Measurements from ENCODE around the gene RPTOR.
"Not testable (repeated sequence)": the region's sequence is repeated elsewhere in the genome, so short reads cannot be mapped to it uniquely, and the experiment has no call there.

RPTOR gene

DNA sequence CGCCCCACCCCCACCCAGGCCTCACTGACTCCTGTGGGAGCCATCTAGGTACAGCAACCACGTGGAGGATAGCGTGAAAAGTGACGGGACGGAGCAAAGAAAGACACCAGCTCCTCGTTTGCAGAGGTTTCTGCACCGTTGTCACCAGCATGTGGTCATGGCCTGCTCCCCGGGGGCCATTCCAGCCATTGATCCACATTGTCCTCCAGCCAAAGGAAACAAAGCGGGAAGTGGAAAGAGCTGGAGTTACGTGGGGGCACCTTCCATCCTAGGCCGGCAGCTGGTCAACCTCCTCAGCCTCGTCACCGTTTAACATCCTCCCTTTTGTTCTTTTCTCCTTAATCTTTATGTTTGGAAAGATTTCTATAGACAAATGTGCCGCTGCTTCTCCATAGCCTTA lies 153.7 kb downstream of the RPTOR start:
- Histone ChIP-seq H3K27me3 (no peaks in the 10 kb centered on the region), H3K4me1 (peaks cover 11 to 52% (median 35%) of the 10 kb centered on the region in 10 experiments), H3K9ac (no peak overlapping the region), H3K4me2 (peak overlapping the region in 5 of 11 experiments; percentile 1 to 30 (median 20); a peak in 6 of 22 replicates), H3K9me3 (replicated peaks in 1 of 11) (peaks cover 0 to 12% (median 3%) of the 10 kb centered on the region in 11 experiments; a peak in 7 of 22 replicates), H4K20me1 (peaks cover 88 to 99% (median 95%) of the 10 kb centered on the region in 11 experiments; a peak in 21 of 22 replicates), H3K4me3 (no peak overlapping the region), H3K27ac (no peak overlapping the region), H3K36me3 (peaks cover 0 to 13% (median 0%) of the 10 kb centered on the region in 11 experiments; a peak in 3 of 22 replicates)
- TF ChIP-seq Cebpa-rat (IDR thresholded peaks at IDR 0.05) = no peak

DNA sequence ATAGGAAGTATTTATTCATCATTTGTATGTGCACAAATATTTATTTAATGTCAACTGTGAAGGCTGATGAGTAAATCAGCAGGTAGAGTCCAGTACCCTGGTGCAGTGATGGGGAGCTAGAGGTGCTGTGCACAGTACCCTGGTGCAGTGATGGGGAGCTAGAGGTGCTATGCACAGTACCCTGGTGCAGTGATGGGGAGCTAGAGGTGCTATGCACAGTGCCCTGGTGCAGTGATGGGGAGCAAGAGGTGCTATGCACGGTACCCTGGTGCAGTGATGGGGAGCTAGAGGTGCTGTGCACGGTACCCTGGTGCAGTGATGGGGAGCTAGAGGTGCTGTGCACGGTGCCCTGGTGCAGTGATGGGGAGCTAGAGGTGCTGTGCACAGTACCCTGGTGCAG lies 154.6 kb downstream of the RPTOR start:
- not testable (repeated sequence) for H3K4me3 ChIP-seq, H3K9ac ChIP-seq, H3K27me3 ChIP-seq, H3K4me2 ChIP-seq, H3K27ac ChIP-seq, H3K36me3 ChIP-seq
- peaks cover 88 to 99% (median 95%) of the 10 kb centered on the region in 11 experiments; a peak in 21 of 22 replicates for H4K20me1 ChIP-seq
- H3K9me3 ChIP-seq (replicated peaks in 1 of 11) = peaks cover 0 to 12% (median 3%) of the 10 kb centered on the region in 11 experiments; a peak in 7 of 22 replicates
- H3K4me1 ChIP-seq = peaks cover 13 to 53% (median 40%) of the 10 kb centered on the region in 10 experiments

DNA sequence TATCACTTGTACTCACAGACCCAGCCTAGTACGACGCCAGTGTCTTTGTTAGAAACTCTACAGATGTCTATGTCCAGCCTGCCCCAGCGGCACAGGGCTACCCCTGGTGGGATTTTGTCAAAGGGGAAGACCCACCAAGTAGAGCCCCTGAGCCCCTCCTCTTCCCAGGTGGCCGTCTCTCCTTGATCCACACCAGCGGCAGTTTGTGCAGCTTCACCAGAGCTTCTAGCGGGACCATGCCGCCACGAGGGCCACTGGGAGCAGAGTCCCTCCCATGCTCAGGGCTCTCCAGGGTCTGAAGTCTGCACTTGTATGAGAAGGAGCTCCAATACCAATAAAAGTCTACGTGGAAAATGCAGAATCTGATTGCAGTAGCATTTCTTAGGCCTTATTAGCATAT lies 157.1 kb downstream of the RPTOR start:
- peaks cover 24 to 59% (median 48%) of the 10 kb centered on the region in 10 experiments for H3K4me1 ChIP-seq
- H3K27ac ChIP-seq = no peak overlapping the region
- no peak overlapping the region for H3K4me3 ChIP-seq
- H3K9ac ChIP-seq = no peak overlapping the region
- no peaks in the 10 kb centered on the region for H3K27me3 ChIP-seq
- no peak for TF ChIP-seq Cebpa-rat (IDR thresholded peaks at IDR 0.05)
- H3K36me3 ChIP-seq = peaks cover 0 to 11% (median 0%) of the 10 kb centered on the region in 11 experiments; a peak in 4 of 22 replicates
- peaks cover 87 to 99% (median 96%) of the 10 kb centered on the region in 11 experiments; a peak in 21 of 22 replicates for H4K20me1 ChIP-seq
- peak overlapping the region in 3 of 11 experiments; percentile 6 to 78 (median 11); a peak in 5 of 22 replicates for H3K4me2 ChIP-seq
- H3K9me3 ChIP-seq (replicated peaks in 1 of 11) = peaks cover 0 to 12% (median 3%) of the 10 kb centered on the region in 11 experiments; a peak in 7 of 22 replicates

DNA sequence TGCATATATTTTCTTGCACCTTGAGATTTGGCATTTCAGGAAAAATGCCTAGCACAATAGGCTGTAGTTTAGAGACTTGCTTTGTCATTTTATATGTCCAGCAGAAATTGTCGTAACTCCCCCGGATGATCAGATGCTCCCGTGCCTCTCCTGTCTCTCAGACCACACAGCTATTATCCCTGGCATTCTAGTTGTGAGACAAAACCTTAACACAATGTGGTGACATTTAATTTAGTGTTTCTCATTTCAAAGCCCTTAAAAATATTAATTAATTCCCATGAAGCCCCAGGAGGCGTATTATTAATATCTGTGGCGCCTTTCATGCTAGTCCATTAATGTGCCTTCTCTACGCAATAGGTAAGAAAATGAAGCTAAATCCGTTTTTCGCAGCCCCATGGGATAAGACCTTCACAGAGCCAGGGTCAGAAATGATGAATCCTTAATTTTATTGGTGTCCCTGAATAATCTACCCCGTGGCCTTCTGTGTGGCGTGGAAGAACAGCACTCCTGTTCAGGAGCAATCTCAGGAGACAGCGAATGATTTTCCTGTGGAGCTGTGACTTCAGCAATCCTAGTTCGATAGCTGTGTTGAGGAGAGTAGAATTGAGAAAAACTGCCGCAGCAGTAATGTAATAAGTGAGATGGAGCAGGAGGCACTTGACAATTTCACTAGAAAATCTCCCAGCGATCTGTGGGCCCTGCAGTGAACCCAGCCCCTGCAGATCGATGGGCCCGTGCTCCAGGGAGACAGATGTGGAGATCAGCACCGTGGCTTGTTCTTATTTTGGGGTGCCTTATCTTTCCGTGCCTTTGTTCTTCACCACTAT lies 157.9 kb downstream of the RPTOR start:
- Histone ChIP-seq H3K9me3 (replicated peaks in 1 of 11) (peaks cover 0 to 12% (median 3%) of the 10 kb centered on the region in 11 experiments; a peak in 7 of 22 replicates), H3K4me2 (peak overlapping the region; percentile 9 to 79 (median 52); a peak in 20 of 22 replicates), H4K20me1 (peaks cover 83 to 99% (median 96%) of the 10 kb centered on the region in 11 experiments; a peak in 21 of 22 replicates), H3K36me3 (peaks cover 0 to 12% (median 6%) of the 10 kb centered on the region in 11 experiments; a peak in 11 of 22 replicates), H3K27me3 (no peaks in the 10 kb centered on the region), H3K4me1 (peaks cover 24 to 62% (median 48%) of the 10 kb centered on the region in 10 experiments), H3K4me3 (no peak overlapping the region), H3K9ac (no peak overlapping the region), H3K27ac (no peak overlapping the region)
- TF ChIP-seq Cebpa-rat (IDR thresholded peaks at IDR 0.05) = no peak

DNA sequence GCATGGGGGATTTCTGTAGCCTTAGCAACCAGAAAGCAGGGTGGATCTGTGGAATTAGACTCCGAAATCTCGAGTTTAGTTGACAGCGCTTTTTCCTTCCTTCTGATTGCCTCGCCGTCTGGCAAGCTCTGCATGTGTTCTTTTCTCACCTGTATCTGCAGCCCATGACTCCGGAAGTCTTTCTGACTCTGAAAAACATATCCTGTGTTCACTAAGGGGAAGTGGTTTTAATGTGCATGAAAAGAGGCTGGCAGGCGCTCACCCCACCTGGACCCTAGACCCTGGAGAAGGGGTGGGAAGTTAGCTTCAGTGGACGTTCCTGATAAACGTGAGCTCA lies 158.5 kb downstream of the RPTOR start:
- Histone ChIP-seq H3K27me3 (no peaks in the 10 kb centered on the region), H3K4me3 (no peak overlapping the region), H3K9ac (no peak overlapping the region), H3K9me3 (replicated peaks in 1 of 11) (peaks cover 0 to 12% (median 3%) of the 10 kb centered on the region in 11 experiments; a peak in 7 of 22 replicates), H3K4me1 (peaks cover 24 to 59% (median 50%) of the 10 kb centered on the region in 10 experiments), H4K20me1 (peaks cover 81 to 99% (median 94%) of the 10 kb centered on the region in 11 experiments; a peak in 21 of 22 replicates), H3K36me3 (peaks cover under 1 to 18% (median 11%) of the 10 kb centered on the region in 11 experiments; a peak in 17 of 22 replicates), H3K4me2 (peak overlapping the region; percentile 9 to 79 (median 52); a peak in 20 of 22 replicates), H3K27ac (no peak overlapping the region)
- TF ChIP-seq Cebpa-rat (IDR thresholded peaks at IDR 0.05) = no peak

DNA sequence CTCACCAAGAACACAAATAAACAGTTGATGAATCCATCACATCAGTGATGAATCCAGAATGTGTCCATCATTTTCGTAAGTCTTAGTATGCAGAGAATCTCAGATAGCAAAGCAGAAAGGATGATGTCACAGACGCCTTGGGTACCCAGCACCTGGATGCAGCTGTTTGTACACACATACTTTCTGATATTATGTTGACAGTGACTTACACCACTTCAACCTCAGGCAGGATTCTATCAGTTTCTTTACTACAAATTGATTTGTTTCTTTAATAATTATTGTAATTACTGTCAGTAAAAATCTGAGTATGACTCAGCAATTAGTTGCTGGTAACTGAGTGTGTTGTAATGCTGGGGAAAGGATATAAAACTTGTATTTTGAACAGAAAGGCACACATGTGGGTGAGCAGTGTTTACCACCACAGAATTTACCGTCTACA lies 159.8 kb downstream of the RPTOR start:
- H3K9ac ChIP-seq = no peak overlapping the region
- H3K27ac ChIP-seq = peak overlapping the region in 6 of 11 experiments; percentile 9 to 61 (median 44); a peak in 9 of 22 replicates
- H3K4me3 ChIP-seq = no peak overlapping the region
- peaks cover 0 to 8% (median 3%) of the 10 kb centered on the region in 11 experiments; a peak in 7 of 22 replicates for H3K9me3 ChIP-seq (replicated peaks in 1 of 11)
- no peak for TF ChIP-seq Cebpa-rat (IDR thresholded peaks at IDR 0.05)
- peaks cover 70 to 99% (median 92%) of the 10 kb centered on the region in 11 experiments; a peak in 21 of 22 replicates for H4K20me1 ChIP-seq
- no peaks in the 10 kb centered on the region for H3K27me3 ChIP-seq
- peak overlapping the region; percentile 51 to 80 (median 73) for H3K4me2 ChIP-seq
- H3K36me3 ChIP-seq = peaks cover 13 to 31% (median 21%) of the 10 kb centered on the region in 11 experiments
- H3K4me1 ChIP-seq = peaks cover 24 to 60% (median 44%) of the 10 kb centered on the region in 10 experiments

DNA sequence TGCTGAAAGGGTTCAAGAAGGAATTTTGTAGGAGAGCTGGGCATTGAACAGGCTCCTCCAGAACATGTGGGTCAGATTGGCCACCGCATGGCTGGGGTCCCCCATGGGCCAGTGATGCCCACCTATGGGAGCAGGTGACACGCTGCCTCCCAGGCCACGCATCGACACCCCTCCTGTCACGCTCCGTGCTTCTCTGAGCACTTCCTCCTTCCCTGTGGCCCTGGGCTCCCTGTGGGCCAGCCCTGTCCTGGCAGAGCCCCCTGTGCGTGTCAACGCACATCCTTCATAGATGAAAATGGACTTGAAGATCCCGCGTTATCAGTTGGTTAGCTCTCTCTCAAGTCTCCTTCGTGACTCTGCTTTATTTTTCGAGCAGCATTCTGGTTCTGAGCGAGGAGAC lies 160.3 kb downstream of the RPTOR start:
- TF ChIP-seq Cebpa-rat (IDR thresholded peaks at IDR 0.05) = no peak

DNA sequence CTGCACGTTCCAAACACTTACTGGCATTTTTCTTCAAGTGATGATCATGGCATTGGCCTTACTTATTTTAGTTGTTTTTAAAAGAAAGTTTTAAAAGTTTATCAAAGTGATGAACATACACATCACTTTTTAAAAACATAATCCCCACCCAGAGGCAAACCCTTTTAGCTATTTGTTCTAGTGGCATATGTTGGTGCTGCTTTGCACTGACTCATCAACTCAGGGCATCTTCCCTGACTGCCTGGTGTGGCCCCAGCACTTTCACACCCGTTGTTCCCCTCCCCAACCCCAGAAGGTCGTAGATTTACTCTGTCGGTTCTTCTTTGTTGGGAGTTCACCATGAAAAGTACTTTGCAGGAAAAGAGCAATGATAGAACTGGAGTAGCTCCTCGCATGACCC lies 161.3 kb downstream of the RPTOR start:
- Histone ChIP-seq H3K27me3 (no peaks in the 10 kb centered on the region), H3K9ac (no peak overlapping the region), H3K4me1 (peaks cover 24 to 60% (median 44%) of the 10 kb centered on the region in 10 experiments), H3K27ac (no peak overlapping the region), H3K9me3 (replicated peaks in 1 of 11) (no peaks in the 10 kb centered on the region), H3K4me2 (0 out of 22 replicates have a peak overlapping the region, but pooled peaks of 1 of the 11 experiments have one; percentile 79), H3K4me3 (no peak overlapping the region), H4K20me1 (peaks cover 61 to 98% (median 82%) of the 10 kb centered on the region in 11 experiments; a peak in 21 of 22 replicates), H3K36me3 (peaks cover 20 to 46% (median 30%) of the 10 kb centered on the region in 11 experiments)
- no peak for TF ChIP-seq Cebpa-rat (IDR thresholded peaks at IDR 0.05)

More for the DNA sequence above, 160.3 kb downstream of the RPTOR start:
- H3K4me3 ChIP-seq = no peak overlapping the region
- peaks cover 66 to 99% (median 90%) of the 10 kb centered on the region in 11 experiments; a peak in 21 of 22 replicates for H4K20me1 ChIP-seq
- H3K27me3 ChIP-seq = no peaks in the 10 kb centered on the region
- peak overlapping the region; percentile 51 to 80 (median 73) for H3K4me2 ChIP-seq
- peaks cover 0 to 4% (median 2%) of the 10 kb centered on the region in 11 experiments; a peak in 5 of 22 replicates for H3K9me3 ChIP-seq (replicated peaks in 1 of 11)
- peaks cover 24 to 60% (median 44%) of the 10 kb centered on the region in 10 experiments for H3K4me1 ChIP-seq
- H3K9ac ChIP-seq = peak overlapping the region in 1 of 11 experiments; percentile 19; a peak in 1 of 22 replicates
- peaks cover 18 to 36% (median 26%) of the 10 kb centered on the region in 11 experiments for H3K36me3 ChIP-seq
- H3K27ac ChIP-seq = peak overlapping the region in 6 of 11 experiments; percentile 9 to 61 (median 44); a peak in 9 of 22 replicates

All from BLaER1 treated with 17β-estradiol and CSF1 and Interleukin-3, amounts not matched to agents 10 nM and 100 nM (cell line).